ENCODE data around the gene EXOC6B.

The EXOC6B gene

GRCh38 chr2:72157871-72158771, 667.7 kb downstream of the EXOC6B start:
- no peak for DNase-seq (ENCODE audit: low read depth)

- no peak for DNase-seq (ENCODE audit: low read depth)
These were observed 669.0 kb downstream of the EXOC6B start for GRCh38 chr2:72156872-72157271.

- no peak for DNase-seq (ENCODE audit: low read depth)
These were observed 670.1 kb downstream of the EXOC6B start for GRCh38 chr2:72155737-72156136.

- DNase-seq (ENCODE audit: low read depth), result no peak
These were observed 670.7 kb downstream of the EXOC6B start for GRCh38 chr2:72155151-72155550.

GRCh38 chr2:72154386-72154975, 671.4 kb downstream of the EXOC6B start:
- DNase-seq (ENCODE audit: low read depth), result no peak

GRCh38 chr2:72153924-72154323, 671.9 kb downstream of the EXOC6B start:
- DNase-seq (ENCODE audit: low read depth), result no peak

GRCh38 chr2:72153026-72153791, 672.6 kb downstream of the EXOC6B start:
- DNase-seq (ENCODE audit: low read depth), result no peak

- DNase-seq (ENCODE audit: low read depth), result no peak
These were observed 674.9 kb downstream of the EXOC6B start for GRCh38 chr2:72150861-72151356.

- DNase-seq (ENCODE audit: low read depth), result peak; percentile 43
These were observed 675.5 kb downstream of the EXOC6B start for GRCh38 chr2:72150157-72150860.

GRCh38 chr2:72149556-72150156, 676.2 kb downstream of the EXOC6B start:
- DNase-seq (ENCODE audit: low read depth), result no peak

- no peak for DNase-seq (ENCODE audit: low read depth)
These were observed 676.8 kb downstream of the EXOC6B start for GRCh38 chr2:72148837-72149555.

- no peak for DNase-seq (ENCODE audit: low read depth)
These were observed 677.6 kb downstream of the EXOC6B start for GRCh38 chr2:72148003-72148836.

- no peak for DNase-seq (ENCODE audit: low read depth)
These were observed 678.4 kb downstream of the EXOC6B start, which contains the start of gene CYP26B1 for GRCh38 chr2:72147303-72147971. Gene CYP26B1, minus strand, starts transcription at chr2:72147862. Its CDS starts 28 bp downstream, at chr2:72147834.

- DNase-seq (ENCODE audit: low read depth), result no peak
These were observed 679.2 kb downstream of the EXOC6B start for GRCh38 chr2:72146347-72147302.

GRCh38 chr2:72145658-72146329, 680.0 kb downstream of the EXOC6B start:
- no peak for DNase-seq (ENCODE audit: low read depth)

- DNase-seq (ENCODE audit: low read depth), result no peak
These were observed 680.6 kb downstream of the EXOC6B start for GRCh38 chr2:72145289-72145657.

- DNase-seq (ENCODE audit: low read depth), result no peak
These were observed 681.1 kb downstream of the EXOC6B start for GRCh38 chr2:72144632-72145288.
